RWPE1 (cell line): ENCODE measurements around the gene CEBPB.
A peak's percentile ranks its signal among the peaks of the same experiment; 100 is the strongest.
"Not testable (repeated sequence)": the region's sequence is repeated elsewhere in the genome, so short reads cannot be mapped to it uniquely, and the experiment has no call there.

Source experiments
- CTCF ChIA-PET: fragments of 350-600 bp; sonication (Branson Sonifier 250); formaldehyde crosslinking; extraction: SDS; loops from one replicate; lab custom pipeline; 2021; lab: Yijun Ruan, JAX
- POLR2A ChIA-PET: fragments of 400-600 bp; formaldehyde crosslinking; extraction: SDS; loops from one replicate; lab custom pipeline; 2020; ENCODE audit warnings: antibody characterized with exemption; ENCODE audit not compliant: low non-redundant PET; lab: Yijun Ruan, JAX
- DNase-seq: peaks from one replicate; pipeline ENCODE4 v3.0.0; 2012; ENCODE audit warnings: low spot score
- H3K27ac ChIP-seq: fragments of 450-650 bp; 2 replicates; pipeline ENCODE4 v1.5.1; 2017
- CTCF ChIP-seq: fragments of 450-650 bp; conservative IDR thresholded peaks from 2 replicates; pipeline ENCODE4 v1.5.1; 2017; ENCODE audit warnings: low read depth, mild to moderate bottlenecking

Gene CEBPB

GRCh38 chr20:50152394-50153152 is 38.1 kb upstream of the CEBPB start:
- peak; percentile 78 for DNase-seq
- ChIA-PET CTCF (interaction anchor here (0.5 to 8.6 kb wide), 32 partner anchors 8 to 1564 kb away, joined by 3 to 126 read pairs (median 4); no protein-coding TSS in a partner anchor), POLR2A (interaction anchor here (0.5 to 3.5 kb wide), 14 partner anchors 8 to 1378 kb away, joined by 3 to 25 read pairs (median 4); no protein-coding TSS in a partner anchor)
- H3K27ac ChIP-seq, result peak overlapping the region; percentile 98
- TF ChIP-seq CTCF, result no peak

GRCh38 chr20:50153153-50153499 is 37.5 kb upstream of the CEBPB start:
- DNase-seq, result peak; percentile 63
- CTCF ChIA-PET, result interaction anchor here (0.6 to 8.6 kb wide), 17 partner anchors 9 to 1505 kb away, joined by 3 to 126 read pairs (median 6); no protein-coding TSS in a partner anchor
- peak overlapping the region; percentile 98 for H3K27ac ChIP-seq
- no peak for TF ChIP-seq CTCF
- POLR2A ChIA-PET, result interaction anchor here (0.6 to 3.5 kb wide), 13 partner anchors 9 to 1377 kb away, joined by 3 to 25 read pairs (median 5); no protein-coding TSS in a partner anchor

GRCh38 chr20:50153500-50154377 is 36.9 kb upstream of the CEBPB start, which contains the start of gene PEDS1:
Gene PEDS1, minus strand, starts transcription at chr20:50153723. Its CDS starts 86 bp downstream, at chr20:50153637.
- POLR2A ChIA-PET, result interaction anchor here (0.5 to 3.5 kb wide), 12 partner anchors 8 to 608 kb away, joined by 3 to 25 read pairs (median 6); no protein-coding TSS in a partner anchor
- CTCF ChIA-PET, result interaction anchor here (0.6 to 8.6 kb wide), 12 partner anchors 9 to 1505 kb away, joined by 3 to 126 read pairs (median 7); no protein-coding TSS in a partner anchor
- peak; percentile 99 for DNase-seq
- H3K27ac ChIP-seq, result peak within 1 kb of the TSS; percentile 98
- no peak for TF ChIP-seq CTCF

- DNase-seq, CTCF ChIA-PET: not testable (repeated sequence)
- POLR2A ChIA-PET, result interaction anchor here (1.3 kb wide), 1 partner anchor 8 kb away, joined by 3 read pairs; the partner anchor contains the start of gene PEDS1
- 0 out of 2 replicates have a peak overlapping the region, but pooled peaks have one; percentile 3 for H3K27ac ChIP-seq
These were observed 29.1 kb upstream of the CEBPB start for GRCh38 chr20:50161494-50161893.

- no peak for TF ChIP-seq CTCF
- H3K27ac ChIP-seq, result peak overlapping the region; percentile 87
- POLR2A ChIA-PET, result no interaction called here
- CTCF ChIA-PET, result interaction anchor here (0.7 to 1.4 kb wide), 3 partner anchors 12 to 43 kb away, joined by 4 to 5 read pairs (median 4); no protein-coding TSS in a partner anchor
- DNase-seq, result no peak
These were observed 26.9 kb upstream of the CEBPB start for GRCh38 chr20:50163570-50164317.
